Keratinocyte (primary cell): ENCODE results near the gene ZNF365. TPM values are rescaled to one million over a fixed set of nuclear protein-coding genes. Genes with fewer than 3 reads are reported as not detected.

Experiments used
- DNase-seq: peaks from one replicate; pipeline ENCODE4 v3.0.0-alpha.2; 2011; ENCODE audit warnings: low read depth, missing footprints, low spot score
- FAIRE-seq: peaks from 2 replicates; lab custom pipeline; 2011; peaks lifted over from hg19 to GRCh38; lab: Jason Lieb, UNC
- H2AFZ ChIP-seq: 2 replicates; pipeline ENCODE4 v1.6.0; 2012; ENCODE audit warnings: low read length, control low read depth, inconsistent platforms; ENCODE audit not compliant: control insufficient read depth
- H3K27ac ChIP-seq: 2 replicates; pipeline ENCODE4 v1.5.1; 2011; ENCODE audit warnings: low read length; ENCODE audit not compliant: control insufficient read depth, insufficient read depth
- H3K27me3 ChIP-seq: 3 replicates; pipeline ENCODE4 v1.6.0; 2011; ENCODE audit warnings: low read length; ENCODE audit not compliant: control insufficient read depth, insufficient read depth; ENCODE audit errors: extremely low read depth
- H3K36me3 ChIP-seq, 2 experiments: 2 replicates in 1 of 2; 3 replicates in 1 of 2; pipeline ENCODE4 v1.5.1; 2011; ENCODE audit warnings: low read length in 2 of 2, mild to moderate bottlenecking in 1 of 2; ENCODE audit not compliant: control insufficient read depth in 2 of 2, insufficient read depth in 2 of 2; ENCODE audit errors: extremely low read depth in 1 of 2
- H3K4me1 ChIP-seq: 3 replicates; pipeline ENCODE4 v1.5.1; 2011; ENCODE audit warnings: low read length; ENCODE audit not compliant: control insufficient read depth, insufficient read depth; ENCODE audit errors: extremely low read depth
- H3K4me2 ChIP-seq: 3 replicates; pipeline ENCODE4 v1.6.0; 2011; ENCODE audit warnings: low read depth, low read length; ENCODE audit not compliant: control insufficient read depth, insufficient read depth; ENCODE audit errors: extremely low read depth
- H3K4me3 ChIP-seq, 3 experiments: fragments of 200-600 bp in 1 of 3; sonication (generic) in 1 of 3; 2 replicates in 2 of 3; 3 replicates in 1 of 3; pipeline ENCODE4 v1.5.1; 2011 to 2016; ENCODE audit warnings: low read length in 3 of 3, mild to moderate bottlenecking in 3 of 3, control low read depth in 2 of 3, inconsistent platforms in 1 of 3, low read depth in 1 of 3, mixed read lengths in 1 of 3, mixed run types in 1 of 3, moderate library complexity in 1 of 3; ENCODE audit not compliant: control insufficient read depth in 2 of 3, insufficient read depth in 2 of 3; ENCODE audit errors: extremely low read depth in 1 of 3
- H3K79me2 ChIP-seq: 2 replicates; pipeline ENCODE4 v1.6.0; 2012; ENCODE audit warnings: low read length; ENCODE audit not compliant: control insufficient read depth, insufficient read depth
- H3K9ac ChIP-seq: 3 replicates; pipeline ENCODE4 v1.6.0; 2011; ENCODE audit warnings: low read length; ENCODE audit not compliant: control insufficient read depth, insufficient read depth; ENCODE audit errors: extremely low read depth
- H3K9me1 ChIP-seq: 3 replicates; pipeline ENCODE4 v1.6.0; 2011; ENCODE audit warnings: low read length; ENCODE audit not compliant: control insufficient read depth, insufficient read depth; ENCODE audit errors: extremely low read depth
- H3K9me3 ChIP-seq: 2 replicates; pipeline ENCODE4 v1.5.1; 2012; ENCODE audit warnings: low read depth, low read length; ENCODE audit not compliant: control insufficient read depth
- H4K20me1 ChIP-seq: 3 replicates; pipeline ENCODE4 v1.6.0; 2011; ENCODE audit warnings: low read length; ENCODE audit not compliant: control insufficient read depth, insufficient read depth; ENCODE audit errors: extremely low read depth
- EZH2 ChIP-seq: IDR thresholded peaks from one replicate; pipeline ENCODE4 v1.6.1; 2012; ENCODE audit warnings: inconsistent platforms, mild to moderate bottlenecking, low read length, moderate library complexity
- dilution Hi-C: fragments of 300-500 bp; cut with MboI; formaldehyde crosslinking; loops from one replicate; pipeline ENCODE4 v1.7.0; 2020; ENCODE audit warnings: low sequenced_read_pairs; ENCODE audit not compliant: extremely low pct_ligation_motif_present
- polyA plus RNA-seq, 5 experiments: library from polyadenylated mRNA; depleted of rRNA in 3 of 5; stranded (reverse) in 3 of 5; stranded (forward) in 1 of 5; unstranded in 1 of 5; fragments of >200 nt; gene quantifications; 1 replicate in 1 of 5; 2 replicates in 3 of 5; 3 replicates in 1 of 5; pipeline versions ENCODE4 v1.2.1 to v1.2.3, GENCODE V29; 2011 to 2012; ENCODE audit warnings: missing spikeins in 2 of 5, low read depth in 1 of 5, low replicate concordance in 1 of 5
- TF ChIP-seq, protein P1 (sequence below), 3 experiments: IDR thresholded peaks in 1 of 3; conservative IDR thresholded peaks in 1 of 3; optimal IDR thresholded peaks in 1 of 3; 2 replicates in 2 of 3; 3 replicates in 1 of 3; pipeline versions ENCODE3 to v1.5.1; 2011; ENCODE audit warnings: low read length in 3 of 3, mild to moderate bottlenecking in 3 of 3, moderate library complexity in 2 of 3, control low read depth in 1 of 3, inconsistent platforms in 1 of 3; ENCODE audit not compliant: insufficient read depth in 2 of 3; ENCODE audit errors: extremely low read depth in 1 of 3

ZNF365 gene
- polyA plus RNA-seq, 1 donor (not counting 4 experiments of a cell fraction or from before 2014, with no cell fraction given) = 15.9 TPM

DNA sequence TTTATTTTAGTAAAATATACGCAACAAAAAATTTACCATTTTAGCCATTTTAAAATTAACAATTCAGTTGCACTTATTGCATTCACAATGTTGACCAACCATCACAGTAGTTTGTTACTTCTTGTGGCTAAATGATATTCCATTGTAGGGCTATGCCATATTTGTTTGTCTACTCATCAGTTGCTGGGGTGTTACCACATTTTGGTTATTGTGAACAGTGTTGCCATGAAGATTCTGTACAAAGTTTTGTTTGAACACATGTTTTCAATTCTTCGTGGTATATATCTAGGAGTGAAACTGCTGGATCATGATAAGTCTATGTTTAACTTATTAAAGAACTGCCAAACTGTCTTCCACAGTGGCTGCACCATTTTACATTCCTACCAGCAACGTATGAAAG is 46.3 kb upstream of the ZNF365 start:
- no peak overlapping the region for H3K27ac ChIP-seq
- H3K79me2 ChIP-seq = no peaks in the 10 kb centered on the region
- no peak for TF ChIP-seq EZH2
- TF ChIP-seq, protein P1, sequence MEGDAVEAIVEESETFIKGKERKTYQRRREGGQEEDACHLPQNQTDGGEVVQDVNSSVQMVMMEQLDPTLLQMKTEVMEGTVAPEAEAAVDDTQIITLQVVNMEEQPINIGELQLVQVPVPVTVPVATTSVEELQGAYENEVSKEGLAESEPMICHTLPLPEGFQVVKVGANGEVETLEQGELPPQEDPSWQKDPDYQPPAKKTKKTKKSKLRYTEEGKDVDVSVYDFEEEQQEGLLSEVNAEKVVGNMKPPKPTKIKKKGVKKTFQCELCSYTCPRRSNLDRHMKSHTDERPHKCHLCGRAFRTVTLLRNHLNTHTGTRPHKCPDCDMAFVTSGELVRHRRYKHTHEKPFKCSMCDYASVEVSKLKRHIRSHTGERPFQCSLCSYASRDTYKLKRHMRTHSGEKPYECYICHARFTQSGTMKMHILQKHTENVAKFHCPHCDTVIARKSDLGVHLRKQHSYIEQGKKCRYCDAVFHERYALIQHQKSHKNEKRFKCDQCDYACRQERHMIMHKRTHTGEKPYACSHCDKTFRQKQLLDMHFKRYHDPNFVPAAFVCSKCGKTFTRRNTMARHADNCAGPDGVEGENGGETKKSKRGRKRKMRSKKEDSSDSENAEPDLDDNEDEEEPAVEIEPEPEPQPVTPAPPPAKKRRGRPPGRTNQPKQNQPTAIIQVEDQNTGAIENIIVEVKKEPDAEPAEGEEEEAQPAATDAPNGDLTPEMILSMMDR (optimal IDR thresholded peaks at IDR 0.05 in 1 of 3, IDR thresholded peaks at IDR 0.05 in 1 of 3, conservative IDR thresholded peaks at IDR 0.05 in 1 of 3; ENCODE audit: extremely low read depth in 1 of 3, insufficient read depth in 2 of 3, low read length in 3 of 3) = no peak
- H3K9me3 ChIP-seq = no peaks in the 10 kb centered on the region
- H3K4me3 ChIP-seq = no peak overlapping the region
- no peaks in the 10 kb centered on the region for H3K9me1 ChIP-seq
- H3K27me3 ChIP-seq = no peaks in the 10 kb centered on the region
- no peak overlapping the region for H3K4me2 ChIP-seq
- dilution Hi-C loops = no loop called here
- no peak for DNase-seq
- H2AFZ ChIP-seq = no peak overlapping the region
- H3K36me3 ChIP-seq = no peaks in the 10 kb centered on the region
- no peaks in the 10 kb centered on the region for H4K20me1 ChIP-seq
- FAIRE-seq = no peak
- no peak overlapping the region for H3K9ac ChIP-seq
- no peaks in the 10 kb centered on the region for H3K4me1 ChIP-seq

DNA sequence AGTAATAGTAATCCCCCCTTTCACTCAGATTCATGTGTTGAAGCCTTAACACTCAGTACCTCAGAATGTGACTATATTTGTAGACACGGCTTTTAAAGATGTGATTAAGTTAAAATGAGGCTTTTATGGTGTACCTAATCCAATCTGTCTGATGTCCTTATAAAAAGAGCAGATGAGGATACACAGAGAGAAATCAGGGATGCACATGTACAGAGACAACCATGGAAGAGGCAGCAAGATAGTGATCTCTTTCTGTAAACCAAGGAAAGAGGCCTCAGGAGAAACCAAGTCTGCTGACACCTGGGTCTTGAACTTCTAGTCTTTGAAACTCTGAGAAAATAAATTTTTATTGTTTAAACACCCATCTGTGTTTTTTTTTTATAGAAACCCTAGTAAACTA is 44.0 kb upstream of the ZNF365 start:
- Histone ChIP-seq H3K4me3 (no peak overlapping the region), H3K9me3 (no peaks in the 10 kb centered on the region), H3K9me1 (no peaks in the 10 kb centered on the region), H3K9ac (no peak overlapping the region), H4K20me1 (no peaks in the 10 kb centered on the region), H3K36me3 (no peaks in the 10 kb centered on the region), H3K27ac (no peak overlapping the region), H2AFZ (no peak overlapping the region), H3K4me1 (peaks cover 2% of the 10 kb centered on the region), H3K79me2 (no peaks in the 10 kb centered on the region), H3K4me2 (no peak overlapping the region), H3K27me3 (no peaks in the 10 kb centered on the region)
- TF ChIP-seq EZH2 = no peak
- TF ChIP-seq, protein P1 (optimal IDR thresholded peaks at IDR 0.05 in 1 of 3, IDR thresholded peaks at IDR 0.05 in 1 of 3, conservative IDR thresholded peaks at IDR 0.05 in 1 of 3; ENCODE audit: extremely low read depth in 1 of 3, insufficient read depth in 2 of 3, low read length in 3 of 3) = no peak
- no peak for FAIRE-seq
- dilution Hi-C loops = no loop called here
- DNase-seq = no peak
